Kasumi-1 (cell line): ENCODE data around the gene ZNF662.
"Not testable (repeated sequence)": the region's sequence is repeated elsewhere in the genome, so short reads cannot be mapped to it uniquely, and the experiment has no call there.

Experiments used
- DNase-seq, 2 experiments: peaks; one replicate each; lab custom pipeline; 2025; lab: John Stamatoyannopoulos, UW

The ZNF662 gene

DNA sequence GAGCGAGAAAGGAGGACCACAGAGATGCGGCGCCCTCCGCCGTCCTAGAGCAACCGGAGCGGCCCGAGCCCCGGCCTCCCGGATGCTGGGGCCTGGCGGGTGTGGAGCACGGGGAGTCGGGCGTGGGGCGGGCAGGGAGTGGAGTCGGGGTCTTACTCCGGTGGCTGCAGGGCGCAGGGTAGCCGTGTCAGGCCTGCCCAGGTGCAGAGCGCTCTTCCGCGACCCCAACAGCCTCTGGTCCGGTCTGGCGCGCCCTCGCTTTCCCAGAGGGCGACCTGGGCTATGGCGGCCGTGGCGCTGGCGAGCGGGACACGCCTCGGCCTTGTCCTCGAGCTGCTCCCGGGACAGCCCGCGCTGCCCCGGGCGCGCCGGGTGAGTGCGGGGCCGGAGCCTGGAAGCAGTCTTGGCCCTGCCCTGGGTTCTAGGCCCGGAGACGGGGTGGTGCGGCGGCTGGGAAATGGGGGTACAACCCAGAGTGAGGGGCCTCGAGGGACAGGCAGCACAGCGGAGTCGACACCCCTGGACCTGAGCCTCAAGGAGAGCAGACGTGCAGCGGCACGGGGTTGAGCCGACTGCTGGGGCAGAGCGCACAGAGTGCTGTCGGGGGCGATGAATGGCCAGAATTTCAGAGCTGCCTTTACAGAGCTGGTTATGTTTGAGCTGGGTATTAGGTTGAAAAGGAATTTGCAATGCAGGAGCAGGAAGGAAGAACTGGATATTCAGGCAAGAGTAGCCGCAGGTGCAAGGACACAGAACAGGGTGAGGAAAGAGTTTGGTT lies at the start of gene ZNF662:
Gene ZNF662 (plus strand): TSS at position 73 of the 778 bp plus-strand sequence. CDS start 1,973 bp downstream, outside the sequence.
- DNase-seq, result peak; percentile 31 to 44

DNA sequence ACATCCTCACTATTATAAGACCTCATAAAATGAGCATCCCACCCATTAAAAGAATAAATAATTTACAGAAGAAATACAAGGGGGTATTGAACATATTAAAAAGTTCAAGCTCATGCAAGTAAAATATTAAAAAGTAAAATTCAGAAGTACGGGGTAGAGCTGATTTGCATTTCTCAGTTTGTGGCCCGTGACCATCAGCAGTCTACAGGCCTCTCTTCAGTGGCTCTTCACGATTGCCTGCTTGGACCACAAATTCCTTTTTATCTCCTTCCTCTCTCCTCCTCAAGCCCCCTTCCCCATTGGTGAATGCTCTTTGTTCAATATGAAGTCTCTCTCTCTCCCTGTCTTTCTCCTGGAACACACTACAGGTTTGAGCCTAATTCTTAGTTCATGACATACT lies 49.4 kb upstream of the ZNF662 start:
- no peak for DNase-seq

DNA sequence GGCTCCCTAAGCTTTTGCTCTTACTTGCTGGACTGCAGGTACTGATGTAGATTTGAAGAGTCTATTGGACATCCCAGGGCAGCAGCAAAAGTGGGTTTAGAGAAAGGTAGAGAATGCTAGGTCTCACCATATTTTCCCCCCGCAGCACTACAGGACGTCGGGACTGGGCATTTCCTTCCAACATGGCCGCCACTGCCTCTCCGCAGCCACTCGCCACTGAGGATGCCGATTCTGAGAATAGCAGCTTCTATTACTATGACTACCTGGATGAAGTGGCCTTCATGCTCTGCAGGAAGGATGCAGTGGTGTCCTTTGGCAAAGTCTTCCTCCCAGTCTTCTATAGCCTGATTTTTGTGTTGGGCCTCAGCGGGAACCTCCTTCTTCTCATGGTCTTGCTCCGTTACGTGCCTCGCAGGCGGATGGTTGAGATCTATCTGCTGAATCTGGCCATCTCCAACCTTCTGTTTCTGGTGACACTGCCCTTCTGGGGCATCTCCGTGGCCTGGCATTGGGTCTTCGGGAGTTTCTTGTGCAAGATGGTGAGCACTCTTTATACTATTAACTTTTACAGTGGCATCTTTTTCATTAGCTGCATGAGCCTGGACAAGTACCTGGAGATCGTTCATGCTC lies 41.5 kb upstream of the ZNF662 start:
- DNase-seq, result no peak

DNA sequence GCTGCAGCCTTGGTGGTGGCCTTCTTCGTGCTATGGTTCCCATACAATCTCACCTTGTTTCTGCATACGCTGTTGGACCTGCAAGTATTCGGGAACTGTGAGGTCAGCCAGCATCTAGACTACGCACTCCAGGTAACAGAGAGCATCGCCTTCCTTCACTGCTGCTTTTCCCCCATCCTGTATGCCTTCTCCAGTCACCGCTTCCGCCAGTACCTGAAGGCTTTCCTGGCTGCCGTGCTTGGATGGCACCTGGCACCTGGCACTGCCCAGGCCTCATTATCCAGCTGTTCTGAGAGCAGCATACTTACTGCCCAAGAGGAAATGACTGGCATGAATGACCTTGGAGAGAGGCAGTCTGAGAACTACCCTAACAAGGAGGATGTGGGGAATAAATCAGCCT lies 40.7 kb upstream of the ZNF662 start:
- no peak for DNase-seq

DNA sequence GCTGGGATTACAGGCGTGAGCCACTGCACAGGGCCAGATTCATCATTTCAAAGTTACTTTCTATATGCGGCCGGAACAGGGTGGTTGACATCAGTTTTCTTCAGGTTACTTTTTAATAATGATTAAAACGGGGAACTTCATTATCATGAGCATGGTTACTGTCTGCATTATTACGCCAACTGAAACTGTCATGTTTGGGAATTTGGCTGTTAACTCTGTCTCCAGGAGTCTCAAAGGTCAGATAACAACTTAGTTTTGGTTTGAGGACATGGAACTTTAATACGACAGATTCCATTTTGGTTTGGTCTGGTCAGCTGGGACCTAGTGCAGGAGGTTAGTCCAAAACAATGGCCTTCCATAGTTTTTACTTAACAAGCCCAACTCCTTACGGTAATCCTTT lies 38.8 kb upstream of the ZNF662 start:
- no peak for DNase-seq

DNA sequence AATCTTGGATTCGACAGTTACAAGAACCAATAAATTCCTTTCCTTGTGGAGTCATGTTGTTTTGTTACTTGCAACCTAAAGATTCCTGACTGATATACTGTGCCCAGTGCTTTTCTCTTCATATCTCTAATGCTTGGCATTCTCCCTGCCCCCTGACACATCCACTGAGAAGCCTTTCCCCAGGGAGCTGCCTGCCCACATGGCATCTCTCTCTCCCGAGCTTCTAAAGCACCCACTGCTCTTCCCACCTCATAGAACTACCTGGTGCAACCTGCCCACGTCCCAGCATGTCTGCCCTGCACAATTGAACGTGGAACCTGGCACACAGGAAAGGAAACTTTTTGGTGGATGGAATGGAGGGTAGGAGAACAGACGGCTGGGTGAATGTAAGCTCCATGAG lies 37.1 kb upstream of the ZNF662 start:
- DNase-seq, result no peak

DNA sequence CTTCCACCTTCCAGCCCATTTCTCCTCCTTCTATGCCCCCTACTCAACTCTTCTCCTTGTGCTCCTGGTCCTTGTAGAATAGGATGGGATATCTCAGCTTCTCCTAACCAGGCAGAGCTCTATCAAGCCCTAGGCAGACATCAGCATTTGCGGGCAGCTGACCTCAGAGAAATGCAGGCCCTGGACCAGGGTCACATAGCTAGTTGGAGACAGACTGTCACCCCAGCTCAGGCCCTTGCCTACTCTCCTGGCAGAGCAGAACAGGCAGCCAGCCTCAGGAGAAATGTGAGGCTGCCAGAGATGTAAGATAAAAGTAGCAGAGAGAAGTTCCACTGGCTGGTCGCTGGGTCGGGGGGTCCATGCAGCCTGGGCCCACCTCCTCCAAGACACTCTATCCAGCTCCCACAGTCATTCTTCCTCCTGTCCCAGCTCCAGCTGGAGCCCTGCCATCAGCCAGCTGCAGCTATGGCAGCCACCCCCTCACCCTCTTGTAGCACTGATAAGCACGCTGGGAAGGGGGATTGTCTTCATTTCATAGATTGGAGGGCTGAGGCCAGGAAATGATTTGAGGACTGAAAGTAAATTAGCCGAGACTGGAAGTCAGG lies 34.2 kb upstream of the ZNF662 start:
- DNase-seq, result no peak

DNA sequence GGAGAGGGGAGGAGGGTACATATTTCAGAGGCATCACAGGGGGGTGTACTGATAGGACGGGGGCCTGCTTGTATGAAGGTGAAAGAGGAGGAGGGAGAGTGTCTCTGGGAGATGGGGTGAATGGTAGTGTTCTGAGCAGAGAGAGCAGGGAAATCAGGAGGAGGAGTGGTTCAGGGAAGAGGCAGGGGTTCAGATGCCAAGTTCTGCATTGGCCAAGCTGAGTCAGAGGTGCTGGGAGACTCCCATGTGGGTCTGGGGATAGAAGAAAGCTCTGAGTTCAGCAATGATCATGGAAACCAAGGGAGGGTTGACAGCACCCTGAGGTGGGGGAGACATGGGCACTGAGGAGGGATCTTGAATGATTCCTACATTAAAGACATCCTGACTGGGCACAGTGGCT lies 33.2 kb upstream of the ZNF662 start:
- no peak for DNase-seq

DNA sequence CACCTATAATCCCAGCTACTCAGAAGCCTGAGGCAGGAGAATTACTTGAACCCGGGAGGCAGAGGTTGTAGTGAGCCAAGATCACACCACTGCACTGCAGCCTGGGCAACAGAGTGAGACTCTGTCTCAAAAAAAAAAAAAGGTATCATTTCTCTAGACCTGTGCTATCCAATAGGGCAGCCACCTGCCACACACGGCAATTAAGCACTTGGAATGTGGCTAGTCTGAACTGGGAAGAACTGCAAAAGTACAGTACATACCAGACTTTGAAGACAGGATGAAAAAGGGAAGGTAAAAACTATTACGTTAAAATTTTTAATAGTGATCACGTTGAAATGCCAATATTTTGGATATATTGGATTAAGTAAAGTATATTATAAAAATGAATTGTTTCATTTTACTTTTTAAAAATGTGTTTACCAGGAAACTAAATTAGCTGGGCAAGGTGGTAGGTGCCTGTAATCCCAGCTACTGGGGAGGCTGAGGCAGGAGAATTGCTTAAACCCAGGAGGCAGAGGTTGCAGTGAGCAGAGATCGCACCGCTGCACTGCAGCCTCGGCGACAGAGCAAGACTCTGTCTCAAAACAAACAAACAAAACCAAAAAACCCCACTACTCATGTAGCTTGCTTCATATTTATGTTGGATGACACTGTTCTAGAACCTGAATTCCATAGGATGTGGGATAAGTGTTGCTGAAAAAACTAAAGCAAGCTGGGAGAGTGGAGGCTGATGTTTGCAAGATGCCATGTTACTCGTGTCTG lies 32.5 kb upstream of the ZNF662 start:
- no peak for DNase-seq

DNA sequence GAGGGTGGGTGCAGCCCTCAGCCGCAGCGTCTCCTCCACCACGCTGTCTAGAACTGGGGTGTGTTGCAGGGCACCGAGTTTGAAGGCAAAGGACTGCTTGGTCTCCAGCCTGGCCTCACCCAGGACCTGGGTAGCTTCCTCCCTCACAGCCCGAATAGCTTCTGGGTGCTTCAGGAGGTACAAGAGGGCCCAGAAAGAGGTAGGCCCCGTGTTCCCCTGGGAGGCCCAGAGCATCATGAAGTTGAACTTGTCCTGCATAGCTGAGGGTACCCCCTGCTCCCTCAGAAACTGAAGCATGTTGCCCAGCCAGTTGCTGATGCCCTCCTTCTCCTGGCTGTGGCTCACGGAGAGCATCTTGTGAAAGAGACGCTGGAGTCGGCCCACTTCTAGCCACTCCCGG lies 31.2 kb upstream of the ZNF662 start:
- DNase-seq, result no peak

DNA sequence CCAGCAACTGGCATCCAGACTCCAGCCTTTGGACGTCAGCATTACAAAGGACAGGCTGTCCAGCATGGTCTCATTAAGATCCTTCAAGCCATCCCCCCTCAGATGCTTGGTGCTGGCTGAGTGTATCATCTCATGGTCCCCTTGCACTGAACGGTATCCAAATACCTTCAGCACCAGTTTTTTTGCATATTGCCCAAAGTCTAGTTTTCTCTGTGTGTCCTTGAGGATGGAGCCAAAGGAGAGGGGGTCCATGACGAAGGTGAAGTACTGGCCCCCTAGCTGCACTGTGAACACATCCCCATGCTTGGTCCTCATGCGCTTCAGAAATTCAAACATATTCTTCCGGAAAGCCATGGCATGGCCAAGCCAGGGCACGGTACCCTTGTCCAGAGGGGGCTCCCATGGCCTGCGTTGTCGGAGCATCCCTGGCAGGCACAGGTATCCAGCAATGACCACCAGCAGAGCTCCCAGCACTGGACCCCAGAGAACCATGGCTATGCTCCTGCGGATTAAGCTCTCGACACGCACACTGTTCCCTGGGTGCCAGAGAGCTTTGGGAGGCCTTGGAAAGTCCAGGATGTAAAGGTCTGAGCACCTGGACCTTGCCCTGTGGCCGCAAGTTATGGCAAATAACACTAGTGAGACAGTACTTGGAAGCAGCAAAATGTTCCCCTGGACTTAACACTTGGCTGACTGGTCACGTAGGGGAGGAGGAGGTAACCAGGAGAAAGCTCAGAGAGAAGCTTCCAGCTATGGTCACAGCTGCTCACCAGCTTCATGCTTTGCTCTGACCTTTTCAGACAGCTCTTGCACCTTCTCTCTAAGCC lies 30.4 kb upstream of the ZNF662 start, which contains the start of gene CYP8B1:
Gene CYP8B1 (minus strand): TSS at position 555 of the 827 bp plus-strand sequence. CDS start 63 bp downstream, at position 492.
- DNase-seq, result no peak

DNA sequence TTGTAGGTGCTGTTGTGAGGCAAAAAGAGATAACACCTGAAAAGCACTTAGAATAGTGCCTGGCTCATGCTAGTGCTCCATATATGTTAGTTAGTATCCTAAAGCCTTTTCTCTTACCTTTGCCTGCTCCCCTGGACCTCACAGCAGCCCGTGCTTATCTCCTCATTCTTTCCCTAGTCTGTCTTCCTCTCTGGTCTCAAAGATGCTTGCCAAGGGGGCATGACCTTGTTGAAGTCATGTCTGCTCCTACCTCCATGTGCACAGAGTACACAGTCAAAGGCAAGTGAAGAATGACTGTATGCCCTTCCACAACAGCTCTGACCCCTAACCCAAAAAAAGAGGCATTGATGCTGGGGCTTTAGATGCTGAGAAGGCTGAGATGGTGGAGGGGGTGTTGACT lies 29.5 kb upstream of the ZNF662 start:
- no peak for DNase-seq

DNA sequence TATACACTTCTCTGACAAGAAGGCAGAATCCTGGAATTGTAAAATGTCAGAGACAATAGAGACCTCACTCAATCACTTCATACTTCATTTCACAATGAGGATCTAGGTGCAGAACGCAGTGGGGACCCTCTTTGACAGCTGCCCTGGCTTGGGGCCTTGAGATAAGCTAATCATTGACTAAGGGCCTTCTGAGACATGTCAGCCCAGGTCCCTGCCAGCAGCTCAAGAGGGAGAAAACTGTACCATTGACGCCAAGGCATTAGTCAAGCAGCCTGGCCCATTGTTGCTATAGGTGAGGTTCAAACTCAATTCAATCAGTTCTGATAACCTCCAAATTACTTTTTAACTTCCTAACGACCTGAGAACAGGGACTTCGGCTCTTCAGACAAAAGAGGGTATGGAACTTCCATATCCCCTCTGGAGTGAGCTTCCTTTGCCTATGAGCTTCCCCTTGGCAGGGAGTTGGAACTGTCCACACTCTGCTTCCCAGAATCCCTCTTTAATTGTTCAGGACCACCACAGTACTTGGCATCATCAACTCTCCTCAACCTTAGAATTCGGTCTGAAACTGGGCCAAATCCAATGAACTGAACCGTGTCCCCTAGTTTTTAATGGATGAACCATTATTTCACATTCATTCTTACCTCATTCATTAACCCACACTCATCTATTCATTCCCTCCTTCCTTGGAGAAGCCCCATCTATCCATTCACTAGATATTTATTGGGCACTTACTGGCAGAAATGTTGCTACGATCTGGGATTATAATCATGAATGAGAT lies 28.8 kb upstream of the ZNF662 start:
- no peak for DNase-seq

DNA sequence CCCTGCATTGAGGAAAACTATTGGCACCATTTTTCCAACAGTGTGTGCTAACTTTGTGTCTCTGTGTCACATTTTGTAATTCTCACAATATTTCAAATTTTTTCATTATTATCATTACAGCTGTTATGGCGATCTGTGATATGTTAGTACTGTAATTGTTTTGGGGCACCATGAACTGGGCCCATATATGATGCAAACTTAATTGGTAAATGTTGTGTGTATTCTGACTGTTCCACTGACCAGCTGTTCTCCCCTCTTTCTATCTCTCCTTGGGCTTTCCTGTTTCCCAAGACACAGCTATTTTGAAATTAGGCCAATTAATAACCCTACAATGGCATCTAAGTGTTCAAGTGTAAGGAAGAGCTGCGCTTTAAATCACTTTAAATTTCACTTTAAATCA lies 28.1 kb upstream of the ZNF662 start:
- no peak for DNase-seq

DNA sequence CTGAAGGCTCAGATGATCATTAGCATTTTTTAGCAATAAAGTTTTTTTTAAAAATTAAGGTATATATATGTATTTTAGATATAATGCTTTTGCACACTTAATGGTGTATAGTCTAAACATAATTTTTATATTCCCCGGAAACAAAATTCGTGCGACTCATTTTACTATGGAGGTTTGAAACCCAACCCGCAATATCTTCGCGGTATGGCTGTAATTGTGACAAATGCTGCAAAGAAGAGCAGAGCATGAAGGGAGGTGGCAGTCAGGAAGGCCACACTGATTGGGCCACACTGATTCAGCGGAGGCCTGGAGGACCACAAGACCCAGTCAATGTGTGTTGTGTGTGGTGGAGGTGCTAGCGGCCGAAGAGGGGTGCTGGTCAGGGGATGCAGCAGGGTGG lies 25.8 kb upstream of the ZNF662 start:
- no peak for DNase-seq

DNA sequence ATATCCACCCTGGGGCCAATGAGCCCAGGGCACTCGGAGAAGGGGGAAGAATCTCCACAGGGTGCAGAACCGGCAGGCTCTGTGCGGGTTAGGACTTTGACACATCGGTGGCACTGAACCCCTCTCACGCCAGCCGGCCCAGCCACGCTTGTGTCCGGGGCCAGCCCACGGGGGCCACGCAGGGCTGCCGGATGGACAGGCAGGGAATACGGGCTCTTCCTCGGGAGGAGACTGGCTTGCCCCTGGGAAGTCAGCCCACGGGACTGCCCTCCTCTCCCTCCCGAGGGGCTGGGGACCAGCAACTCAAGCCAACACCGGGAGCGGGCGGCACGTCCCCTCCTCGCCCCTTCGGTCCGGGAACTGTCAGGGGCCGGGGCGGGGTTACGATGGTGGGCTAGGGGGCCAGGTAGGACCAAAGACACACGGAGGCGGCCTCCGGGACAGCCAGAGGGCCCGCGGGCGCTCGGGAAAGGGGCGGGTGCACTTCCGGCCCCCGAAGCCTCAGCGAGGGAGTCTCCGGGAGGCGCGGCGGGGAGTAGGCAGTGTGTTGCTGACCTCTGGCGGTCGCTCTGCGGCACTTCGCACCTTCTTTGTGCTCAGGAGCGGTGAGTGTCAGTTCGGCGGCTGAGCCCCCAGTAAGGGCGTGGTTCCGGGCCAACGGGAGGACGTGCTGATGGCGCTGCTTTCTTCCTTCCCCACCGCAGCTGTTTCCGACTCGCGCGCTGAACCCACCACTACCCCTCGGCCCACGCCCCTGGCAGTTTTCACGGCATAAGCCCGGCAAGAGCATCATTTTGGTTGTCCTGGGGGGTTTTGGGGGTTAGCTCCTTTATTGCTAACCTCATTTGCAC lies 25.1 kb upstream of the ZNF662 start:
- DNase-seq, result peak; percentile 85 to 91

DNA sequence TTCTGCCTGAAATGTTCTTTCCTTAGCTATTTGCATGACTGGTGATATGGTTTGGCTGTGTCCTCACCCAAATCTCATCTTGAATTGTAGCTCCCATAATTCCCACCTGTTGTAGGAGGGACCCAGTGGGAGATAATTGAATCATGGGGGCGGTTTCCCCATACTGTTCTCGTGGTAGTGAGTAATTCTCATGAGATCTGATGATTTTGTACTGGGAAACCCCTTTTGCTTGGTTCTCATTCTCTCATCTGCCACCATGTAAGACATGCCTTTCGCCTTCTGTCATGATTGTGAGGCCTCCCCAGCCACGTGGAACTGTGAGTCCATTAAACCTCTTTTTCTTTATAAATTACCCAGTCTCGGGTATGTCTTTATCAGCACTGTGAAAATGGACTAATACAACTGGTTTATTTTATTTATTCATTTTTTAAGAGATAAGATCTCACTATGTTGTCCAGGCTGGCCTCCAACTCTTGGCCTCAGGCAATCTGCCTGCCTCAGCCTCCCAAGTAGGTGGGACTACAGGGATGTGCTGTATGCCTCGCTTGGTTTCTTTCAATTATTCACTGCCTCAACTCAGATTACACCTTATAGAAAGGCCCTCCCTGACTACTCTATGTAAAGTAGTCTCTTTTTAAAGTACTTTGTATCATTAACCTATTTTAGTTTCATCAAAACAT lies 22.6 kb upstream of the ZNF662 start:
- DNase-seq, result not testable (repeated sequence)

DNA sequence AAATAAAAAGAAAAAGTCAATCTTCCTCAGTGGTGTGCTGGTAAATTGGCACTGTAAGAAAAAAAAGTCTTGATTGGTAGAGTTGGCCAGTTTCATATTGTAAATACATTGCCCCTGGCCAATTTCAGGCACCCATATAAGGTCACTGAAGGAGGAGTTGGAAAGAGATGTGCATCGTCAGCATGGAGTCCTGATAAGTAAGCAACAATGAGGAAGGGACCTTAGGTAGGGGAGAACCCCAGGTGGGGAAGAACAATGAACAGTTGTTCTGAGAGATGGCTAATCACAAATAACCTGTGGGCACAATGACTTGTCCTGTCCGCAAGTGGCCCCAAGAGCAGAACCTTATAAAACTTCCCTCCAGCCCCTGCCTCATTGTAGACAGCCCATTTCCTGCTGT lies 21.6 kb upstream of the ZNF662 start:
- no peak for DNase-seq

DNA sequence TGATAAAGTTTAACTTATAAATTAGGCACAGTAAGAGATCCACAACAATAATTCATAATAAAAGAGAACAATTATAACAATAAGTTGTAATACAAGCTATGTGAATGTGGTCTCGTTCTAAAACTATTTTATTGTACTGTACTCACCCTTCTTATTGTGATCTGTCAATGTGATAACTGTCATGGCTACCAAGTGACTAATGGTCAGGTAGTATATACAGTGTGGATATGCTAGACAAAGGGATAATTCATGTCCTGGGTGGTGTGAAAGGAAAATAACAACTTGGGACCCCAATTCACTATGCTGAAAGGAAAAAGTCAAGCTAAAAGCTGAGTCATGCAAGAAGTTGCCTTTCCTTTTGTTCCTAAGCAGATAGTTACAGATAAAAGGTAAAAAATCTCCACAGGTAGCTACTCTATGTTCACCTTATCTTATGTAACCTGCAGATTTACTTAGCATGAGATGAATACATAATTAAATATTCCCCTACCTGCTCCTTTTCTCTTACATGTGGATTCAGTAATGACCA lies 19.6 kb upstream of the ZNF662 start:
- no peak for DNase-seq
